Skeletal muscle cell (primary cell): Measurements from ENCODE around the gene ECE1.

Source experiments
- DNase-seq: peaks from one replicate; pipeline ENCODE4 v3.0.0-alpha.2; 2010; ENCODE audit warnings: low read depth
- H3K4me3 ChIP-seq: 2 replicates; pipeline ENCODE4 v1.5.1; 2011; ENCODE audit warnings: low read depth, mild to moderate bottlenecking, control low read depth, low read length, moderate library complexity

Gene ECE1

GRCh38 chr1:21312407-21312992 is 22.2 kb upstream of the ECE1 start:
- DNase-seq = no peak

GRCh38 chr1:21311016-21311415 is 20.8 kb upstream of the ECE1 start:
- no peak overlapping the region for H3K4me3 ChIP-seq
- DNase-seq = no peak

More at GRCh38 chr1:21312407-21312992, 22.2 kb upstream of the ECE1 start:
- H3K4me3 ChIP-seq = no peak overlapping the region

DNA sequence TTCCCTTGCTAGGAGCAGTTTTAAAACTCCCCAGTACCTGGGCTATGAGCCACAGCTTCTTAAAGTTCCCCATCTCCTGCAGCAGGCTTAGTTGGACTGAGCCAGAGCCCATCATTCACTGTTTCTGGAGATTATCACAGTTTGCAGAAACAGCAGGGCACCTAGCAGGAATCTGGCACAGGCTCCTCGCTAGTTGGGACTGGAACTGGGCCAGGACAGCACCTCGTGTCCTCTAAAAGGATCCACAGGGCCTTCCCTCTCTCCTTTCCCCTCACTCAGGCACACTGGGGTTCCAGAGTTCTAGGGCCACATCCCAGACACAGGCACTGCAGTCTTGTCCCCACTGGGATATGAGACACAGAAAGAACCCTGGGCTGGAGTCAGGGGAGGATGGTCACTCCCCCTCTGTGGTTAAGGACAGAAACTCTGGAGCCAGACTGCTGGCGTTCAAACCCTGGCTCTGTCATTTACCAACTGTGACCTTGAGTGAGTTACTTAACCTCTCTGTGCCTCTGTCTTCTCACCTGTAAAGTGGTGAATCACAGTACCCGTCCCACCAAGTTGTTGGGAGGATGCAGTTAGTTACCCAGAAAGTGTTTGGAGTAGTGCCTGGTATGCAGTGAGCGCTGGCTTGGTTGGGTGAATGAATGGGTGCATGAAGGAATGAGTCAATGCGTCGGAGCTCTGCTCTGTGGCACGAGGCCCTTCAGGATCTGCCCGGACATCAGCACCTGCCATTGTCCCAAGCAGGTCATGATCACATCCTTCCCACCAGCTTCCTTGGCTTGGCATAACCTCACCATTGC is 18.8 kb upstream of the ECE1 start:
- H3K4me3 ChIP-seq = no peak overlapping the region
- DNase-seq = no peak

DNA sequence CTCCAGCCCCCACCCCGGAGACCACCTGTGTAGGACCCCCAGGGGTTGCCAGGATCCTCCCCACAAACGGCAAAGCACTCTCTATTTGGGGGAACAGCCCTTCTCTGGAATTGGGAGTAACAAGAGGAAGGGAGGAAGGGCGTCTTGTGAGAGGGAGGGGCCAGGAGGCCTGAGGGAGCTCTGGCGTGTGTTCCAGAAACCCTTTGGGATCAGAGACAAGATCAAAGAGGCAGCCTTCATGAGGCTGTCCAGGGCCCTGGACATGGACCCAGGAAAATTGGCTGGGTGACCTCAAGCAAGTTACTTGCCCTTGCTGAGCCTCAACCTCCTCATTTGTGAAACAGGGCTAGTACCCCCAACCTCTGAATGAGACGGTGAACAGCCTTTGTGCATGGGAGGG is 18.1 kb upstream of the ECE1 start:
- H3K4me3 ChIP-seq = no peak overlapping the region
- DNase-seq = no peak

DNA sequence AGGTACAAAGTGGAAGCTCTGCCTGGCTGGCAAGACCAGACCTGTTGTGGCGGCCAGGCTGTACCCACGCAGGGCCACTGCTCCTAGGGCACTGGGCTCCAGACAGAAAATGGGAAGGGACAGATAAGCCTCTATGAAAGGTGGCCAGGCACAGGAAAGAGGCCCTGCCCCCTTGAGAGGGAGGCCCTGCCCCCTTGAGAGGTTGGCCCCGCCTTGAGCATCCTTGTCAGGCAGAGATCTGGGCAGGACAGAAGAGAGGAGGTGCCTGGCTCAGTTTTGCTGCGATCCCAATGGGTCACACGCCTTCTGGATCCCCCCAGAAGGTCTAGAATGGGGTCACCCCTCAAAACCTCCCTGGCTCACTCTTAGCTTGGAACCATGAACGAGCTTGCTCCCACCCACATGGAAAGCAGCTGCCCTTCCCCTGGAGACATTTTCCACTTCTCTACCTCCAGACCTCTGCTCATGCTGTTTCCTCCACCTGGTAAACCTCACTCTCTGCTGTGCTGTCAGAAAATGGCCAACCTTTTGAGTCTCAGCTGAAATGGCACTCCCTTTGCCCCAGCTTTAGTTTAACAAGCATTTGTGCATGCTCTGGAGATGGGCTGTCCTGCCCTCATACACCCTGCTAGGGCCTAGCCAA is 17.5 kb upstream of the ECE1 start:
- no peak overlapping the region for H3K4me3 ChIP-seq
- no peak for DNase-seq

DNA sequence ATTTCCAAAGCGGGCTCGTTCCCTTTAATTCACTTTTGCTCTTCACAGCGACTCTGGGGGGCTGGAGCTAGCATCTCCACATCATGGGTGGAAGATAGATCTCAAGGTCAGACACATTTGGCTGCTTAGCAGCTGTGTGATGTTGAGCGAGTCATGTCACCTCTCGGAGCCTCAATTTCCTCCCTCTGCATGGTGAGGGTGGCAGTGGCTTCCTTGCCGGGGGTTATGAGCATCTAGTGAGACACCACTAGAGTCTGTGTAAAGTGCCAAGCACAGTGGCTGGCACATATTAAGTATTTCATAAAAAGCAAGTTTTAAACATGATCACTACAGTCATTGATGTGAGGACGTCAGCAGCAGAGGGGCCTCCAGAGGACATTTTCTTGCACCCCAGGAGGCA is 16.9 kb upstream of the ECE1 start:
- no peak for DNase-seq
- H3K4me3 ChIP-seq = no peak overlapping the region

DNA sequence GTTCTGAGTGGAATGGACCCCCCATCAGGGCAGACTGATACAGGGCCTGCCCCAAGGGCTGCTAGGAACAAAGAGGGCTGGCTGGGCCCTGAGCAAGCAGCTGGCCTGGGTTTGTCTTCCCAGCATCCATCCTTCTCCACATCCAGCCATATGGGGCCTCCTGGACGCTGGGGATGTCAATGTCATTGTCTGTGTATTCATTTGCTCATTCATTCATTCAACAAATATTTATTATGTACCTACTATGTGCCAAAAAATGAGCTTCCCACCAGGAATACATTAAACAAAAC is 15.6 kb upstream of the ECE1 start:
- DNase-seq = no peak

DNA sequence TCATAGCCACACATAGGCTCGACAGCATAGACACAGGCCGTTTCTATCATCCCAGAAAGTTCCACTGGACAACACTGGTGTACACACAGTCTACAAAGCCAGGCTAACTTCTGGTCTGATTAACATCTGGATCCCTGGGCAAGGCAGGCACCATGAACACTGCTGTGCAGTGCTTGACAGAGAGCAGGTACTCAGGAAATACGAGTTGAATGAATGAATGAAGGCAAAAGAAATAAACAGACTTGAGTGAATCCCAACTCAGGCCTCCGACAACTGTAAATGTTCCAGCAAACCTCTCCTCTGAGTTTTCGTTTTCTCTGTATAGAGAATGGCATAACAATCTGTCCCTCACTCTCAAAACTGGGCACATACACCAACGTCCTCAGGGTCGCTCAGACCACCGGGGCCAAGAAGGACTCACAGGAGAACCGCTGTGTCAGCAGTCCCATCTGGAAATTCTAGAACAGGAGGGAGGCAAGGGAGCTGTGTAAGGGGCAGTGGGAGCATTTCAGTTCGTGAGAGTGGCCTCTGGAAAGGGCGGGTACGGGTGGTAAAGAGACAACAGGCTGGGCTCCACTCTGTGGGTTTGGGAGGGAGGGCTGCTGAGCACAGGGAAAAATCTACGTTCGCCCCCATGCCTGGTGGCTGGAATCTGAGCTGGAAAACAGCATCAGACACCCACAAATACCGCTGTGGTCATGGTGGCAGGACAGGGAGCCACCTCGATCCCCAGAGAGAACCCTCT is 15.1 kb upstream of the ECE1 start:
- no peak for DNase-seq
- H3K4me3 ChIP-seq = no peak overlapping the region

More for the DNA sequence above, 15.6 kb upstream of the ECE1 start:
- H3K4me3 ChIP-seq = no peak overlapping the region

- DNase-seq = no peak
- H3K4me3 ChIP-seq = no peak overlapping the region
Observed at GRCh38 chr1:21304488-21304887, 14.2 kb upstream of the ECE1 start.

DNA sequence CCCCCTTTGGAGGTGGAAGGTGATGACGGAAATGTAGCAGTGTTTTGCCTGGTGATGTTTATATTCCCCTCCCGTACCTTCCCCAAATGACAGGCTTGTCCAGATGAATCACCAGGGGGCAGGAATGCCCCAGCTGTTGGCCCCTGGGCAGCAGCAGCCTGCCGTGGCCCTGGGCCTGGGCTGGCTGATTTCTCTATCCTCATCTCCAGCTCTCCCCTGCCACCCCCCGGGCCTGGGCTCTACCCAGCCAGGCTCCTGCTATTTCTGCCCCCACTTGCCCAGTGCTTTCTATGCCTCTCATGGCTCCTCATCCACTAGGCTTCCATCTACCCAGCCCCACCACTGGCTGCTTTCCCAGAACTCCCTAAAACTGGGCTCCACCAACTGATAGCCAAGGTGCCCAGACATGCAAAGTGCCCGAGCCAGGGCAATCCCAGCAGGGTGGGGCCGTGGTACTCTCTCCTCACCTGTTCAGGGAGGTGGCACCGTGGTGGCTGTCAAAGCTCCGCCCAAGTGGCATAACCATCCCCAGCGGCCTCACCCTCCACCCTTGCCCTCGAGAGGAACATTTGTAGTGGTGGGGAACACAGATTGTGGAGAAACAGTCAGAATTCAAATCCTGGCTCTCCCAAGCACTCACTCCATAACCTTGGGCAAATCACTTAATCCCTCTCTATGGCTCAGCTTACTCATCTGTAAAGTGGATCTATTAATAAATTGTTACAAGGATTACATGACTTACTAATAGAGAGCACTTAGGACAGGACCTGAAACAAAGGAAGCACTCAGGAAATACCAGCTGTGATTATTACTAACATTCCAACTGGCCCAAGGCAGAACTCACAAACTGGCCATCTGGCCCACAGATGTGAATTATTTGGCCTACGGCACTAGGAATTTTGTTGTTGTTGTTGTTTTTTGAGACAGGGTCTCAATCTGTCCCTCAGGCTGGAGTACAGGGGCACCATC is 12.8 kb upstream of the ECE1 start:
- no peak overlapping the region for H3K4me3 ChIP-seq
- no peak for DNase-seq

- no peak overlapping the region for H3K4me3 ChIP-seq
- no peak for DNase-seq
Observed at GRCh38 chr1:21301794-21302440, 11.7 kb upstream of the ECE1 start.

DNA sequence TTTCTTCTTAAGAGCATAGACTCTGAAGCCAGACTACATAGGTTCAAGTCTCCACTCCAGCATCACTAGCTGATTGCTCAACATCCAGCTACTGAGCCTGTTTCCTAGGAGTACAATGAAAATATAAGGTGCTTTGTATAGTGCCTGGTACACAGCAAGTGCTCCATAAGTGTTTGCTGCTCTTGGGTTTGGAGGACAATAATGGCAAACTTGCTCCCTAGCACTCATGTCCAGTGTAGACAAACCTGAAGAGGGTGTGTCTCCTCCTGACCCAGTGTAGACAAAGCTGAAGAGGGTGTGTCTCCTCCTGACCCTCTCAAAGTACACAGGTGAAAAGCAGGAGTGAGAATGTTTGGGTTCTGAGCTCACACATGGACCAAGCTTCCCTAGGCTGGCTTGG is 10.5 kb upstream of the ECE1 start:
- no peak overlapping the region for H3K4me3 ChIP-seq
- no peak for DNase-seq

- no peak for DNase-seq
- H3K4me3 ChIP-seq = no peak overlapping the region
Observed at GRCh38 chr1:21299780-21300395, 9.6 kb upstream of the ECE1 start.

- no peak overlapping the region for H3K4me3 ChIP-seq
- DNase-seq = no peak
Observed at GRCh38 chr1:21298981-21299391, 8.7 kb upstream of the ECE1 start.

- DNase-seq = no peak
- no peak overlapping the region for H3K4me3 ChIP-seq
Observed at GRCh38 chr1:21297975-21298374, 7.7 kb upstream of the ECE1 start.

- DNase-seq = no peak
- H3K4me3 ChIP-seq = no peak overlapping the region
Observed at GRCh38 chr1:21296509-21297354, 6.5 kb upstream of the ECE1 start.

DNA sequence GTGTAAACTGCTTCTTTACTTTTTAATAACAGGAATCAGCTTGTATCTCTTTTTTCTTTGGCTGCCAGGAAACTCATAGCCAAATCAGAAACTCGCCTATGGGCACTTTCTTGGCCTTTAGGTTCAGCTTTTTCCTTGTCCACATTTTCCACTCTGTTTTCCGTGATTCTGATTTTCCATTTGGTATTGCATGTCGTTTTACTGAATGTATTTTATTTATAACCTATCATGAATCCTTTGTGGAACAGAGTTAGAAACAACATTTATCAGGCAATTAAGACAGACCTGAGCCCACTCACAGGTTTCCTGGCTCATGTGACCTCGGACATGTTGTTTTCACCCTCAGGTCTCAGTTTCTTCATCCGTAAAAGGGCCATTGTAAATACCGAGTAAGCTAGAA is 5.3 kb upstream of the ECE1 start:
- no peak for DNase-seq
- no peak overlapping the region for H3K4me3 ChIP-seq

GRCh38 chr1:21295002-21295401 is 4.7 kb upstream of the ECE1 start:
- no peak overlapping the region for H3K4me3 ChIP-seq

More at GRCh38 chr1:21295002-21295401, 4.7 kb upstream of the ECE1 start:
- DNase-seq = no peak
